ENCODE results near the gene KCTD4. TPM values are rescaled to one million over a fixed set of nuclear protein-coding genes. Genes with fewer than 3 reads are reported as not detected.

Gene KCTD4
- total RNA-seq, 2 donors from 2014 or later, result not detected

DNA sequence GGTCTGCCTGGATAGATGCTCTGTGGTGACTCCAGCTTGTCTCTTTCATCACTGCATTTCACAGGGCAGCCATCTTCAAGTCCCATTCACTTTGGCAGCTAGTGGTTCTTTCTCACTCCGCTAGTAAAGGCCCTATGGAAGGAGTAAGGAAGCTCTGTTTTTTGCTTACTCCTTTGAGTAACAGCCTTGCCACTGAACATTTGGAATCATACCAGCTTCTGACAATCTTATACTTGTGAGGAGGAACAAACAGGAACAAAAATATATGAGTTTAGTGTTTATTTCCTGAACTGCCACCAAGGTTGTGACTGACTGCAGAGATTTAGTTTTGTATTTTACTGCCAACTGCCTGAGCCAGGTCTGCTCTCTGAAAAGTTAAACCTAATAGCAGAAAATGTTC lies 38.7 kb downstream of the KCTD4 start:
- no peak overlapping the region for H3K27ac Mint-ChIP-seq
- ATAC-seq, result no peak
- peaks cover 14 to 33% of the 10 kb centered on the region in 2 donors for H3K36me3 Mint-ChIP-seq
- no peak for DNase-seq (ENCODE audit: low spot score in 2 of 2)
- peaks cover under 1 to 12% of the 10 kb centered on the region in 2 donors for H3K9me3 Mint-ChIP-seq

GRCh38 chr13:45156565-45157361 lies 44.1 kb downstream of the KCTD4 start:
- ATAC-seq (no peak), DNase-seq (ENCODE audit: low spot score in 2 of 2) (no peak)
- Mint-ChIP-seq H3K36me3 (peaks cover 28 to 48% of the 10 kb centered on the region in 2 donors), H3K9me3 (peaks cover 4 to 16% of the 10 kb centered on the region in 2 donors), H3K27ac (peak overlapping the region in 1 of 2 donors; percentile 1)

DNA sequence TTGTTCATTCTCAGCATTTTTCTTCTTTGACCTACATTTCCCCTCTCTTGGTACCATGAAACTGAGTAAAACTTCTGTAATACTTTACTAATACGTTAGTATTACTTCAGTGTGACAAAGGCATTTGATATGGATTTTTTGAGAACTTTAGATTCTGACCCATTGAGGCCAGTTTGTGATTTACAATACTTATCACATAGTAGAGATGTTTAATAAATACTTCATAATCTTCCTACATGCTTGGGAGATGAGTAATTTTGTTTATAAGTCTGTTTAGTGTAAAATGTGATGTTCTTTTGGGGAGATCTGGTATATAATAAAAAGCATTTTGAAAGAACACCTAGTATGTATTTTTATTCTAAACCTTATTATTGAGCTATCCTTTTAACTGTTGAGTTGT lies 50.9 kb downstream of the KCTD4 start:
- peaks cover 0 to 6% of the 10 kb centered on the region in 2 donors for H3K36me3 Mint-ChIP-seq
- no peak overlapping the region for H3K27ac Mint-ChIP-seq
- DNase-seq (ENCODE audit: low spot score in 2 of 2) (no peak), ATAC-seq (no peak)
- H3K9me3 Mint-ChIP-seq, result no peaks in the 10 kb centered on the region

- ATAC-seq (no peak), DNase-seq (ENCODE audit: low spot score in 2 of 2) (no peak)
- H3K9me3 Mint-ChIP-seq, result no peaks in the 10 kb centered on the region
- peaks cover 7 to 14% of the 10 kb centered on the region in 2 donors for H3K36me3 Mint-ChIP-seq
- no peak overlapping the region for H3K27ac Mint-ChIP-seq
Measured at GRCh38 chr13:45143346-45143751, 57.5 kb downstream of the KCTD4 start.

Other genes starting within 250 kb of the KCTD4 start
- gene NUFIP1, start 211.6 kb downstream of the KCTD4 start, total RNA-seq, result 1 to 10 TPM; 6.6 to 8.1 TPM
- gene GPALPP1, start 211.5 kb downstream of the KCTD4 start, total RNA-seq, result 10 to 100 TPM; 24.9 to 32.9 TPM
- gene GTF2F2, start 80.5 kb downstream of the KCTD4 start, total RNA-seq, result 10 to 100 TPM; 20.4 to 23.3 TPM
- gene TPT1, start 140.1 kb upstream of the KCTD4 start, total RNA-seq, result 1,000 to 10,000 TPM; 2,995 to 3,818 TPM
- 10 to 100 TPM; 10.5 to 19.7 TPM for gene SLC25A30, start 217.3 kb upstream of the KCTD4 start, total RNA-seq

All from activated naive CD4-positive, alpha-beta T cell treated with anti-CD3 and anti-CD28 coated beads, Interleukin-2, amount 50 U/mL, for 72 hours (primary cell).